Astrocyte (in vitro differentiated cells and primary cell): ENCODE measurements around the gene TMEM42. TPM values are rescaled to one million over a fixed set of nuclear protein-coding genes. Genes with fewer than 3 reads are reported as not detected.

Source experiments
- DNase-seq: peaks from one replicate; pipeline ENCODE4 v3.0.0-alpha.2; 2010; ENCODE audit warnings: low read depth
- FAIRE-seq: peaks from 2 replicates; lab custom pipeline; 2011; peaks lifted over from hg19 to GRCh38; lab: Jason Lieb, UNC
- H2AFZ ChIP-seq: 2 replicates; pipeline ENCODE4 v1.6.0; 2012; ENCODE audit warnings: low read depth, low read length, inconsistent platforms
- H3K27ac ChIP-seq: 2 replicates; pipeline ENCODE4 v1.5.1; 2011; ENCODE audit warnings: low read depth, low read length, inconsistent platforms
- H3K27me3 ChIP-seq: 2 replicates; pipeline ENCODE4 v1.6.0; 2011; ENCODE audit warnings: low read length, inconsistent platforms; ENCODE audit not compliant: insufficient read depth
- H3K36me3 ChIP-seq: 2 replicates; pipeline ENCODE4 v1.5.1; 2011; ENCODE audit warnings: low read length, inconsistent platforms; ENCODE audit not compliant: insufficient read depth
- H3K4me1 ChIP-seq: 2 replicates; pipeline ENCODE4 v1.5.1; 2011; ENCODE audit warnings: low read length, inconsistent platforms; ENCODE audit not compliant: insufficient read depth
- H3K4me2 ChIP-seq: 2 replicates; pipeline ENCODE4 v1.6.0; 2012; ENCODE audit warnings: low read length, inconsistent platforms
- H3K4me3 ChIP-seq: 2 replicates; pipeline ENCODE4 v1.5.1; 2011; ENCODE audit warnings: low read depth, mild to moderate bottlenecking, low read length, inconsistent platforms; ENCODE audit not compliant: insufficient read depth
- H3K79me2 ChIP-seq: 2 replicates; pipeline ENCODE4 v1.6.0; 2012; ENCODE audit warnings: mild to moderate bottlenecking, low read length, inconsistent platforms; ENCODE audit not compliant: insufficient read depth
- H3K9ac ChIP-seq: 2 replicates; pipeline ENCODE4 v1.6.0; 2012; ENCODE audit warnings: mild to moderate bottlenecking, low read length, inconsistent platforms
- H3K9me3 ChIP-seq: 2 replicates; pipeline ENCODE4 v1.5.1; 2012; ENCODE audit warnings: low read depth, mild to moderate bottlenecking, low read length, inconsistent platforms; ENCODE audit not compliant: insufficient read depth
- H4K20me1 ChIP-seq: 2 replicates; pipeline ENCODE4 v1.6.0; 2012; ENCODE audit warnings: low read length, inconsistent platforms; ENCODE audit not compliant: insufficient read depth
- H3K27ac Mint-ChIP-seq: one replicate; pipeline ENCODE4 v1.8.0; 2021; ENCODE audit warnings: mild to moderate bottlenecking, mixed read lengths; ENCODE audit not compliant: unreplicated experiment
- H3K27me3 Mint-ChIP-seq: one replicate; pipeline ENCODE4 v1.8.0; 2021; ENCODE audit warnings: low read depth, mixed read lengths; ENCODE audit not compliant: unreplicated experiment
- H3K36me3 Mint-ChIP-seq: one replicate; pipeline ENCODE4 v1.8.0; 2021; ENCODE audit warnings: low read depth, mixed read lengths; ENCODE audit not compliant: unreplicated experiment
- H3K4me1 Mint-ChIP-seq: one replicate; pipeline ENCODE4 v1.8.0; 2021; ENCODE audit warnings: low read depth, mixed read lengths; ENCODE audit not compliant: unreplicated experiment
- H3K4me3 Mint-ChIP-seq: one replicate; pipeline ENCODE4 v1.8.0; 2021; ENCODE audit warnings: mild to moderate bottlenecking, moderate library complexity, mixed read lengths; ENCODE audit not compliant: unreplicated experiment
- H3K9me3 Mint-ChIP-seq: one replicate; pipeline ENCODE4 v1.8.0; 2021; ENCODE audit warnings: mild to moderate bottlenecking, mixed read lengths; ENCODE audit not compliant: unreplicated experiment
- EZH2 ChIP-seq: IDR thresholded peaks from 2 replicates; pipeline ENCODE4 v1.6.1; 2012; ENCODE audit warnings: mild to moderate bottlenecking, low read length, inconsistent platforms; ENCODE audit not compliant: insufficient read depth
- total RNA-seq: library from RNA; stranded (reverse); gene quantifications from 2 replicates; pipeline ENCODE4 v1.2.1, GENCODE V29; 2021
- TF ChIP-seq, protein P1 (sequence below): IDR thresholded peaks from 2 replicates; pipeline ENCODE4 v1.5.1; 2011; ENCODE audit warnings: low read depth, mild to moderate bottlenecking, inconsistent platforms, low read length, moderate library complexity; ENCODE audit not compliant: insufficient read depth

The TMEM42 gene
- total RNA-seq, 1 donor from 2014 or later, result 6.9 TPM

DNA sequence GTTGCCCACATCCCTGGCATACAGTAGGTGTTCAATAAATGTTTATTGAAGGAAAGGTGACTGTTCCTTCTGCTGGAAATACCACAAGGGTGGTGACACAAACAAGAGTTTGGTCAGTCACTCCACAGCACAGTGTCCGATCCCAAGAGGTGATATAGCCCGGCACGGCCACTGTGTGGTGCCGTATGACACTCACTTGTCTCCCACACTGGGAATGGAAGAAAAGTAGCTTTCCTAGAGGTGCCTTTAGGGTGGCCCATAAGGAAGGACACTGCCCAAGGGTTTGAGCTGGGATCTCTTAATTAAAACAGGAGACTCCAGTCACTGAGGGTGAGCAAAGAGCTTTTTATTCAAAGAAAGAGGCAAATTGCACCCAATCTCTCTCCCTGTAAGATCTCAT, 53.2 kb downstream of the TMEM42 start:
- TF ChIP-seq EZH2, result no peak
- TF ChIP-seq, protein P1, sequence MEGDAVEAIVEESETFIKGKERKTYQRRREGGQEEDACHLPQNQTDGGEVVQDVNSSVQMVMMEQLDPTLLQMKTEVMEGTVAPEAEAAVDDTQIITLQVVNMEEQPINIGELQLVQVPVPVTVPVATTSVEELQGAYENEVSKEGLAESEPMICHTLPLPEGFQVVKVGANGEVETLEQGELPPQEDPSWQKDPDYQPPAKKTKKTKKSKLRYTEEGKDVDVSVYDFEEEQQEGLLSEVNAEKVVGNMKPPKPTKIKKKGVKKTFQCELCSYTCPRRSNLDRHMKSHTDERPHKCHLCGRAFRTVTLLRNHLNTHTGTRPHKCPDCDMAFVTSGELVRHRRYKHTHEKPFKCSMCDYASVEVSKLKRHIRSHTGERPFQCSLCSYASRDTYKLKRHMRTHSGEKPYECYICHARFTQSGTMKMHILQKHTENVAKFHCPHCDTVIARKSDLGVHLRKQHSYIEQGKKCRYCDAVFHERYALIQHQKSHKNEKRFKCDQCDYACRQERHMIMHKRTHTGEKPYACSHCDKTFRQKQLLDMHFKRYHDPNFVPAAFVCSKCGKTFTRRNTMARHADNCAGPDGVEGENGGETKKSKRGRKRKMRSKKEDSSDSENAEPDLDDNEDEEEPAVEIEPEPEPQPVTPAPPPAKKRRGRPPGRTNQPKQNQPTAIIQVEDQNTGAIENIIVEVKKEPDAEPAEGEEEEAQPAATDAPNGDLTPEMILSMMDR, result peak; percentile 17
- H2AFZ ChIP-seq, result no peak overlapping the region
- no peaks in the 10 kb centered on the region for H3K4me1 ChIP-seq
- H3K27me3 ChIP-seq, result no peaks in the 10 kb centered on the region
- Mint-ChIP-seq H3K27ac (no peak overlapping the region), H3K9me3 (peaks cover 26% of the 10 kb centered on the region), H3K27me3 (no peaks in the 10 kb centered on the region), H3K4me1 (no peaks in the 10 kb centered on the region), H3K4me3 (no peak overlapping the region), H3K36me3 (peaks cover 14% of the 10 kb centered on the region)
- no peak overlapping the region for H3K27ac ChIP-seq
- peaks cover 12% of the 10 kb centered on the region for H3K9me3 ChIP-seq
- no peaks in the 10 kb centered on the region for H4K20me1 ChIP-seq
- no peak overlapping the region for H3K9ac ChIP-seq
- FAIRE-seq (no peak), DNase-seq (no peak)
- H3K4me3 ChIP-seq, result no peak overlapping the region
- no peak overlapping the region for H3K4me2 ChIP-seq
- no peaks in the 10 kb centered on the region for H3K36me3 ChIP-seq
- no peaks in the 10 kb centered on the region for H3K79me2 ChIP-seq

Other genes starting within 250 kb of the TMEM42 start
- 20.4 and 23.6 TPM in 2 replicates for gene ZNF197, start 236.9 kb upstream of the TMEM42 start, total RNA-seq
- gene ZNF35, start 213.2 kb upstream of the TMEM42 start, total RNA-seq, result 14.5 and 16.8 TPM in 2 replicates
- 1.9 and 2.2 TPM in 2 replicates for gene ZNF502, start 149.3 kb upstream of the TMEM42 start, total RNA-seq
- 1.2 and 2.2 TPM in 2 replicates for gene ZNF501, start 132.3 kb upstream of the TMEM42 start, total RNA-seq
- 17.8 and 19.5 TPM in 2 replicates for gene KIAA1143, start 100.3 kb upstream of the TMEM42 start, total RNA-seq
- gene KIF15, start 100.1 kb upstream of the TMEM42 start, total RNA-seq, result 0.82 and 1.5 TPM in 2 replicates
- 0.18 TPM in 1 of 2 replicates, not detected in the other for gene TGM4, start 12.7 kb downstream of the TMEM42 start, total RNA-seq
- gene ZDHHC3, start 114.3 kb downstream of the TMEM42 start, total RNA-seq, result 64.5 and 66.6 TPM in 2 replicates
- gene EXOSC7, start 114.3 kb downstream of the TMEM42 start, total RNA-seq, result 34.7 and 38.6 TPM in 2 replicates
- 0.32 TPM in 1 of 2 replicates, not detected in the other for gene CLEC3B, start 164.4 kb downstream of the TMEM42 start, total RNA-seq